ENCODE results near the gene FRMD4A.
"Not testable (repeated sequence)": the region's sequence is repeated elsewhere in the genome, so short reads cannot be mapped to it uniquely, and the experiment has no call there.

FRMD4A gene

DNA sequence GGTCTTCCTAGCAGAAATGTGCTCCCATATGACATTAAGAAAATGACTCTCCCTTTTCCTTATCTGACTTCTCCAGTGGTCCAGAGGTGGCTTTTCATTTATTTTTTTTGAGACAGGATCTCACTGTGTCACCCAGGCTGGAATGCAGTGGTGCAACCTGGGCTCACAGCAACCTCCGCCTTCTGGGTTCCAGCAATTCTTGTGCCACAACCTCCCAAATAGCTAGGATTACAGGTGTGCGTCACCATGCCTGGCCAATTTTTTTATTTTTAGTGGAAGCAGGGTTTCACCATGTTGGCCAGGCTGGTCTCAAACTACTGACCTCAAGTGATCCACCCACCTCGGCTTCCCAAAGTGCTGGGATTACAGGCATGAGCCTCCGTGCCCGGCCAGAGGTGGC lies 563.6 kb downstream of the FRMD4A start:
- not testable (repeated sequence) for DNase-seq

GRCh38 chr10:13765641-13766341 lies 564.9 kb downstream of the FRMD4A start:
- DNase-seq, result no peak

GRCh38 chr10:13761490-13762091 lies 569.1 kb downstream of the FRMD4A start:
- no peak for DNase-seq

GRCh38 chr10:13759168-13759567 lies 571.6 kb downstream of the FRMD4A start:
- DNase-seq, result no peak

DNA sequence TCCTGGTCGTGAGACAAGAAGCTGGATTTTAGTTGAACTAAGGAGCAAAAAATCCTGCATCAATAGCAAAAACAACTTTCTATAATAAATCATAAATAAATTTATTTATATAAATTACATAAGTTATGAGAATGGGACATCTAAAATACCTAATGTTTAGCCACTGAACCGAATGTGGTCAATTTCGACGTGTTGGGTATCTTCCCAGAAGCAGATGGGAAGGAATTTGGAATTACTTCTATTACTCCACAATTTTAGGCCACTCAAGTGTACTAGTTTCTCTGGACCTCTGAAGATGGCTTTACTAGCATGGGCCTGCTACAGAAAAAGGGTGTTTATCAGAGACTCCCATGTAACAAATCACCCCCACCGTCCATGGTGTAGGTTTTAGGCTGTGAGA lies 572.0 kb downstream of the FRMD4A start:
- DNase-seq, result no peak

- DNase-seq, result peak; percentile 75
Measured at GRCh38 chr10:13758312-13758711, 572.4 kb downstream of the FRMD4A start.

- DNase-seq, result no peak
Measured at GRCh38 chr10:13754277-13754676, 576.4 kb downstream of the FRMD4A start.

- DNase-seq, result no peak
Measured at GRCh38 chr10:13751191-13751764, 579.4 kb downstream of the FRMD4A start.

DNA sequence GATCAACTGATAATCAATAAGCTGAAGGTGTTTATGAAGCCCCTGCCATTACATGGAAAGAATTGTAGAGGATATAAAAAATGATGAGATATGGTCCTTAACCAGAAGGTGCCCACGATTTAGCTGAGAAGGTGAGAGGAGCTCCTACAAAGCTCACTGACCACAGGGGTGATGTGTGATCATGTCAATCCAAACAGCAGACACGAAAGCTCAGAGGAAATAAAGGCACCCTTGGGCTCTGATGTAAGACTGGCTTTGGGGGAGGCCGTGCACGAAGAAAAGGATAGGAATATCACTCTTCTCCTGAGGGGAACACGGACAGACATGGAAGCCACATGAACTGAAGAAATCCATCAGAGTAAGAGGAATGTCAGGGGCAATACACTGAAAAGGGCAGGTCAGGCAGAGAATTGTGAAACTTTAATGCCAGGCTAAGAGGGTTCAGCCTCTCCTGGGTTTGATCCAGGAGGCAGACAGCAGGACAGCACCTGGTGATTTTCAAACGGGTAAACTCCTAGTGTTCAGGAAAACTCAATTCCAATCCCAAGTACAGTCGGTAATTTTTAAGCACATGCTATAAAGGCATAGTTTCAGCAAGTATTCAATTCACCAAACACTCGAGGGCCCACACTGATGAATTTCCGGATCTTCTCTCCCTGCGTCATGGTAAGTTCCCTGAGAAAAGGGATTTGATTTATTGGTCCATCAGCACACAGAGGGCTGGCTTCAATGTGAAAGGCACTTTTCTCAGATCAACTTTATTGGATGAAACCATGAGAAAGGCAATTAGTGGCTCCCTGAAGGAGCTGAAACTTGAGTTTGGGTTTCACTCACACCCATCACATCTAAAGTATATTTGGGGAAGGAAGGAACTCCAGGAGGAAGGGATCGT lies 580.2 kb downstream of the FRMD4A start:
- DNase-seq, result no peak

DNA sequence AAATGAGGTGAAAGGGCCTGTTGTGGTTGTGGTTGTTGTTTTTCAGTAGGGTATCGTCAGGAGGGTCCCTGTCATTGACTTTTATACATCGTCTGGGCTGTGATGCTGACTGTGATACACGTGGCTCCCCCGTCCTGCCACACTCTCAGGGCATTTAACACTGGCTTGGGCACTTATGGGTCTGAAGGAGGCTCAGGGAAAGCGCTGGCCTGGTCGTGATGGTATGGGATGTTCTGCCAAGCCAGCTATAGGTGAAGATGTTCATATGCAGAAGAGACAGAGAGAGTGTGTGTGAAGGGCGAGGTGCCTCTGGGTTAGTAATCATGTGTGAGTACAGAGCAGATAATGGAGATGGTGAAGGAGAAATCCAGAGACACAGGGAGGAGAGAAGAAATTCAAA lies 585.5 kb downstream of the FRMD4A start:
- no peak for DNase-seq

GRCh38 chr10:13743963-13744362 lies 586.8 kb downstream of the FRMD4A start:
- DNase-seq, result no peak

DNA sequence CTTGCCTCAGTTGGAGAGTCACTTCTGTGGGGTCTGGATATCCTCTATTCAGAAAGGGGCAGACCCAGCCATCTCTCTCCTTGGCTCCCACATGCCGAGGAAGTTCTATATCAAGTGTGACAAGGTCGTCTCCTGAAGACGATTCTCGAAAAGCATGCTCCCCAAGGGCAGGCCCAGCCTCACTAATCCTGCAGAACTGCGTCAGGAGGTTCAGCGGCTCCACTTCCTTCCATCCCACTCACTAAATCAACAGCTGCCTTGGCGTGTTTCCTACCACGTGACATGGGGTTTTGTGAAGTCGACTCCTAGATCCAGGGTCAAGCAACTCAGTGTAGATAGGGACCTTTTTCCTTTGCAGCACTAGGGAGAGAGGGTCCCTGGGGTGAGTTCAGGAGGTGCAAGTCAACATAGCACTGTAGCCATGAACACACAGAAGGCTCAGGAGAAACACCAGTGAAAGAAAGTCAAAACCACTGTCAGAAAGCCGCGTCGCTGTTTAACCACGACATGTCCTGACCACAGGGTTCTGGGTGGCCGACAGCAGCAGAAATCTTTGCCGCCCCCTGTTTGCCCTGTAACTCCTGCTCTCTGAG lies 587.5 kb downstream of the FRMD4A start:
- DNase-seq, result no peak

GRCh38 chr10:13741438-13741837 lies 589.3 kb downstream of the FRMD4A start:
- DNase-seq, result no peak

- DNase-seq, result no peak
Measured at GRCh38 chr10:13740461-13740860, 590.3 kb downstream of the FRMD4A start.

DNA sequence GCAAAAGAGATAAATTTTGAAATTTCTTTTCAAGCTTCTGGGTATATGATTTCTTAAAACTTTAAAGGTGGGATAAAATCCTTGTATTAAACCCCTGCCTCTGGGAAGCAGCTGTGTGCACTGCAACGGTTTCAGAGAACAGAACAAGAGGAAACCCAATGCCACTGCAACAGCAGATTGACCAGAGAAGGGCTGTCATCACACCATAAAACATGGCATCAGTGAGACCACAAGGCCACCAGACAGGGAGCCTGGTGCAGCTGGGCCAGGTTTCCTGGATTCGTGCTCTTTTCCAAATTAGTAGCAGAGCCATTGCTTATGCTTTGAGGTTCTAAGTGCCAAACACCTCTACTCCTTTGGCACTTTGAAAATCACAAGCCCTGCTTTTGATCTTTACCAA lies 591.5 kb downstream of the FRMD4A start:
- DNase-seq, result no peak

DNA sequence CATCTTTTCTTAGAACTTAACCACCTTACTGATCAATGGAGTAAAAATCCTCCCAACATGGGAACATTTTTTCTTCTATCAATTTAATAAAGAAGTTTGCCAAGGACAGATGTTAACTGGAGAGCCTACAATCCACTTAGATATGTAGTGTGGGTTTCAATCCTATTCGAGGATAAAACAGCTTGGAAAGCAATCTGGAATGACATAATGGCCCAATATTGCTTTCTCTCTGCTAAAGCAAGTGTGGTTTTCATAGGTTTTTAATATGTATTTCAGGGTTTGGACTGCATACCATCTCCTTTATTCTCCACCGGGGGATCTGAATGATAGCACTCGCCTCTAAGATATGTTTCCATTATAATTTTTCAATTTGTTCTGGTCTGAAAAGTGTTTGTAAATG lies 594.2 kb downstream of the FRMD4A start:
- no peak for DNase-seq

- no peak for DNase-seq
Measured at GRCh38 chr10:13734151-13734550, 596.6 kb downstream of the FRMD4A start.

- DNase-seq, result no peak
Measured at GRCh38 chr10:13733071-13733470, 597.7 kb downstream of the FRMD4A start.

GRCh38 chr10:13732465-13732881 lies 598.3 kb downstream of the FRMD4A start:
- no peak for DNase-seq

DNA sequence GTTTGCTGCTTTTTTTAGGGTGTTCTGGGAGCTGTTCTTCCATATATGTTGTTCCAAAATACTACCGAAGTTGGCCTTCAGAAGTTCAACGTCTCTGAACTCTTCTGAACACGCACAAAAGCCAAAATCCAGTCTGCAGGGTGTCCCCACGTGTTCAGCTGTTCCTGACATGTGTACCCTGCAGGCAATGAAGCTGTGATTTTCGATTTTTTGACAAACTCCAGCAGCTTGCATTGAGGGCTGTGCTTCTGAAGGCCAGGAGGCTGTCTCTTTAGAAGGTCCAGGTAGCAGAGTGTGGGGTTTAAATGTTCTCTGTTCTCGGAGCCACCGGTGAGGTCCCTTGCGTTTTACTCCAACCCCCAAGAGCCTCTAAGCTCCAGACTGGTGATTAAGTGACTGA lies 598.9 kb downstream of the FRMD4A start:
- no peak for DNase-seq

GRCh38 chr10:13730956-13731355 lies 599.8 kb downstream of the FRMD4A start:
- no peak for DNase-seq

GRCh38 chr10:13730306-13730652 lies 600.4 kb downstream of the FRMD4A start:
- no peak for DNase-seq
